HG02678 (cell line): ENCODE measurements around the gene OR4K5.
"Not testable (repeated sequence)": the region's sequence is repeated elsewhere in the genome, so short reads cannot be mapped to it uniquely, and the experiment has no call there.

Experiments
- ATAC-seq: cut with Tn5 transposase; IDR thresholded peaks from one replicate; pipeline ENCODE4 v1.9.1; 2021; ENCODE audit warnings: mild to moderate bottlenecking, moderate library complexity; ENCODE audit not compliant: unreplicated experiment

Gene OR4K5, protein sequence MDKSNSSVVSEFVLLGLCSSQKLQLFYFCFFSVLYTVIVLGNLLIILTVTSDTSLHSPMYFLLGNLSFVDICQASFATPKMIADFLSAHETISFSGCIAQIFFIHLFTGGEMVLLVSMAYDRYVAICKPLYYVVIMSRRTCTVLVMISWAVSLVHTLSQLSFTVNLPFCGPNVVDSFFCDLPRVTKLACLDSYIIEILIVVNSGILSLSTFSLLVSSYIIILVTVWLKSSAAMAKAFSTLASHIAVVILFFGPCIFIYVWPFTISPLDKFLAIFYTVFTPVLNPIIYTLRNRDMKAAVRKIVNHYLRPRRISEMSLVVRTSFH

DNA sequence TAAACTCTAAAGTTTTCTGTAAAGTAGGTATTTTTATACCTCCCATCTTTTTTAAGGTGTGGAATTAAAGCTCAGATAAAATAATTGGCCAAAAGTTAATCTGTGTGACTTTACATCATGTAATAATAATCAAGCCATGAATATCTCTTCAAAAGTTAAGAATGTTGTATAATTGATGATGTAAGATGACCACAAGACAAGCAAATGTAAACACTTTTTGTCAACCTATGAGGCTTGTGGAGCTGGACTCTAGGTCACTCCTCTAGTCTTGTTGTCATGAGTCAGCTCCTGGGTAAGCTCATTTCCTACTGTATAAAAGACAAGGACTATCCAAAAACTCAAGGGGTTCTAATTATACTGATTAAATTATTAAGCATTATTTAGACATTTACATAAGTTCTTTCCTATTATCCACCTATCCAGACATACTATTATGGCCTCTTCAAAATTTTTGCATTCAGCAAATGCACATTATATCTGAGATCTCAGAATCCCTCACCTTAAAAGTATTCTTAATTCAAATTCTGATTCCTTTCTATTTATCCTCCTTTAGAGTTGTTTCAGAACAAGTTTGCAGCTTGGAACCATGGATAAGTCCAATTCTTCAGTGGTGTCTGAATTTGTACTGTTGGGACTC lies at the start of gene OR4K5:
Gene OR4K5, plus strand, starts transcription at position 587 of the 637 bp plus-strand sequence. Its CDS starts 0 bp downstream, at position 587.
- no peak for ATAC-seq

DNA sequence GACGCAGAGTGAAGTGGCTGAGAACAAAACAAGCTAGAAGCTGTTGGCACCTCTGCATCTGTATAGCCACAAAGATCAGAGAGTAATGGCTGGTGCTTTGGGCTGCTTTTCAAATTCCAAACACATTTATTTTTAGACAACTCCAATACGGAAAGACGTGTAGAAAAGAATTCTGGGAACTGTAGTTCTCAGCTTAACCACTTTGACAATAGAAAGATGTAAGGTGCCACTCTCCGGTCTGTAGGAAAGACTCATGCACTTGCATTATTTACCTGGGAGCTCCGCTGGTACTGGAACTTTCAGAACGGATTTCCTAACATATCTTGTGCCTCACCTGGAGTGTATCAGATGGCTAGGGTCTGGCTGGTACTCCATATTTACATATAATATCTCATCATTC lies 47.2 kb upstream of the OR4K5 start:
- ATAC-seq: no peak

DNA sequence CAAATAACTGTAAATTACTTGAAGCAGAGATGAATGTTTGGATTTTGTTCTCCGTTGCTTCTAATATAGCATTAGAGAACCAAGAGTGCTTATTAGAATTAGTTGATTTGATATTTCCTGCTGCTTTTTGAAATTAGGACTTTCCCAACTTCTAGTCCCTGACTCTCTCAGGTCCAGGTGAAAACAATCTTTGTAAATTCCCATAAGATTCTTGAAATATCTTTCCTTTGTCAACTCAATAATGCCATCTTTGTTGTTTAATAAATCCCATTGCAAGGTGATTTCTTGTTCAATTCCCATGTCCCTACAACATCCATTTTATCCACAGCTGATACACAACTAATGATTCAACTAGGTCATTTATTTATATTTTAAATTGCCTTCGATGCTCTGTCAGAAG lies 45.6 kb upstream of the OR4K5 start, which contains the start of gene OR4K2:
Gene OR4K2, plus strand, starts transcription at position 301 of the 400 bp plus-strand sequence. CDS start 1,126 bp downstream, outside the sequence.
- ATAC-seq: no peak

DNA sequence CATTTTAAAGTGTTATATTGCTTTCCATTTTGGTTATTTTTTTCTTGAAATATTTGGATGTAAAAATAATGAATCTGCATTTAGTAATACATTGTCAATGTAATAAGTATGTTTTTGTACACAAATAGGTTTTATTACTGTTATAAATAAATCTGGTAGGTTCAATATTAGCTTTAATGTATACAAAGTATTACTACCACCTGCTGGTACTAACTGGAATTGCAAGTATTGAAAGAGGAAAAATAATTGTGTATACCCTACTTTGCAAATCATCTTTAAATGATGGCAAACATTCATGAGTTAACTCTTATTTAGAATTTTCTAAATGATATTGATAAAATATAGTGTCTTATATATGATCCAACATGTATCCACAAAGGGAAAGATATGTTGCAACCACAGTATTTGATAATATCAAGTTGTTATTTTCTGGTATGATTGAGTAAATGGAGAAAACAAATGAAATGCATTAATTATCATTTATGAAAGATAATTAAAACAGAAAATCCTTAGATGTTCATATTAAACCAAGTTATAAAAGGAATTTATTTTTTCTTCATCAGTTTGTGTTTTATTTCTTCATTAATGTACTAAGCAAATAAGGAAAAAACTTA lies 42.3 kb upstream of the OR4K5 start:
- ATAC-seq: peak; percentile 46

DNA sequence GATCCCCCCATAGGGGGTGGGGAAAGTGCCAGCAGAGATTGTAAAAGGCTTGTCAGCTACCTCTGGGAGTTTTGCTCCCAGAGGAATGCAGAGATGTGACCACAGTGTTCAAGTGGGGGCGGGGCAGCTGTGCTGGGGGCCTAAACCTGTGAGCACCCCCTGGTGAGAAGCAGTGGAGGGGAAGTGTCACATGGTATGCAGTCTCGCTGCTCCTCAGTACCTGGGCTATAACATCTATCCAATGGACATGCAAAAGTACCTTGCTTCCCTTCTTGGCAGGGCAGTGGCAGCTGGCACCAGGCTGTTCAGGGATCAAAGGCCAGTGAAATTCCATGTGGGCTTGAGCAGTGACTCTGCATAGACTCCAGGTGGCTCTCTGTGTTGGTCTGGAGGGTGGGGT lies 25.1 kb upstream of the OR4K5 start:
- no peak for ATAC-seq

DNA sequence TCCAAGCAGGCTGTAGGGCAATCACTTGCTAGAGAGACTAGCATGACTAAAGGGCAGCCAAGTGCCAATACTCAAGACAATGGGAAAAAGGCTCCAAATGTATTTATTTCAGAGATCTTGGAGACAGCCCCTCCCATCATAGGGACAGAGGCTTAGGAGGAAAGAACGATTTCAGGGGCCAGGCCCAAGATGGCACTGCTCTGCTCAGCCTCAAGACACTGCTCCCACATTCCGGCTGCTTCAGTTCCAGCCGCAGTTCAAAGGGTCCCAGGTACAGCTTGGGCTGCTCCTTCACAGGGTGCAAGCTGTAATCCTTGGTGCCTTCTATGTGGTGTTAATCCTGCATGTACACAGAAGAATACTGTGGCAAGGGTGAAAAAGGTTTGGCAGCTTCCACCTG lies 19.4 kb upstream of the OR4K5 start:
- ATAC-seq: no peak

DNA sequence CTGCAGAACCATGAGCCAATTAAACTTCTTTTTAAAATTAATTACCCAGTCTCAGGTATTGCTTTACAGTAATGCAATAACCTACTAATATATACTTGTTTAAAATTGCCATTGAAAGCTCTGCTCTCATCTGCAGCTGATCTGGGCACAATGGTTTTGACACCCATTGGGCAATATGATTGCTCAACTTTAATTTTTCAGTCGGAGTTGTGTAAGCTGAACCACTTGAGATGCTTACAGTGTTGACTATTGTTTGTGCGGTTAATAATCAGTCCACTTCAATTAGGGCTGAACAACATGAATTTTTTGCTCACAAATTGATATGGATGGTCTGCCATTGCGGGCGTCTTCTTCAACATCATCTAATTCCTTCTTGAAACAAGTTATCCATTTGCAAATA lies 18.0 kb upstream of the OR4K5 start:
- no peak for ATAC-seq

DNA sequence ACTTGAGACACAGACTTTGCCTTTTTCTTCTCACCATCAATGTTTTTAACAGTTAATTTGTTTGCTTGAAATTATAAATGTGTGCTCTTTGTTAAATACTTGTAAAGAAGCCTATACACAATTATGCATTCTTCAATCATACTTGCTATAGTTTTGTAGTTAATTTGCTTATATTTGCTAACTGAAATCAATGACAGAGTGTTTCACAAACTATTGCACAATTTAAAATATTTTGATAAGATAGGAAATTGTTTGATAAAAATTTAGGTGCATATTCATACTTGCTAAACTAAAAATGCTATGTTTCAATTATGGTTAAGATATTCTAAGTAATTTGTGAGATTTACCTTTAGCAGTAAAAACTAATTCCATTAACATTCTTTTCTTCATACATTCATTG lies 13.7 kb upstream of the OR4K5 start:
- no peak for ATAC-seq

DNA sequence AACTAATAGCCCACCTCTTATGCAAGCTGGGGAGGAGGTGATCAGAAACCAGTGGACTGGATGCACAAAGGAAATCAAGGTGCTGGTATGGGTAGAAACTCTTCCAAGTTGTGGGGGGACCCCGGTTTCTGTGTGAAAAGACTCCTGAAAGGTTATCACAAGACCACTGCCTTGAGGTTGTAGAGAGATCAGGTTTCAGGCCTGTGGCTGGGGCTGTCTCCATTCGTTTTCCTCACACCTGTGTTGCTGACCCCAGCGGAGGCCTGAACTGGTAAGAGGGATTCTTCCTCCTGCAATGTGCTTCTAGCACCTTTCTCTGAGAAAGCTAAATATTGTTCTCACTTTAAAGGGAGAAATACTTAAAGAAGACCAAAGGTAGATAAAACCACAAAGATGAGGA lies 9.3 kb upstream of the OR4K5 start:
- no peak for ATAC-seq

DNA sequence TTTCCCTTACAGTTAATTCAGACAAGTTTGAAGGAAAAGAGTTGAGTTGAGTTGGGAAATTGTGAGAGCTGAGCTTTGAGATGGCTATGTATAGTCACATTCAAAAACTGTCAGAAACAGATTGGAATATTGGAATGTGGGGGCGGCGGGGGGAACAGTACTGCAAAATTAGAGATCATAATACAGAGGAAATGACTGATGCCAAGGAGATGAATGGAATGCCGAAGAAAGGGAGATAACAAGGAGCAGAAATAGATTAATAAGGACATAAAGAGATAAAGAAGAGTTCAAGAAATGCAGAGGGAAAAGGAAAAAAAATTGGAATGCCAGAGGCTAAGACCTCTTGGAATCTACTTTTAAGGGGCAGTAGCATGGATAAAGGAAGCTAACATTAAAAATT lies 3.2 kb upstream of the OR4K5 start:
- ATAC-seq: no peak

DNA sequence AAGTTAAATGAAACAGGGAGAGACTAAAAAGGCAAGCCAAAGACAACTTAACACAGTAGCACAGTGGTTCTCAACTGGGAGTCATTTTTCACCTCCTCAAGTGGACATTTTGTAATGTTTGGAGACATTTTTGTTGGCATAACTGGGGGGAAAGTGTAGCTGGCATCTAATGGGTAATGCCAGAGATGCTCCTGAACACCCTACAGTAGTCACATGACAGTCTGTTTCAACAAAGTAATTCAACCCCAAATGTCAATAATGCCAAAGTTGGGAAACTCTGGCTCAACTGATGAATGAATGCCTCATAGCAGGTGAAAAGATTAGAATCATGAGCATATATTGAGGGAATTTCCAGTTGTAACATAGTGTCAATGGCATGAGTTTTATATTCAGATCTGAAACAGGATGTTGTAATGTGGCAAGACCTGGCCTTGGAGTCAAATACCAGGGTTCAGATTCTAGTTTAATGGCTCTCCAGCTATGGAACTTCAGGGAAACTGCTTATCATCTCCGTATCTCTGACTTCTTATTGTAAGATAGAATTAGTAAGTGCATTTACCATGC lies 2.4 kb upstream of the OR4K5 start:
- ATAC-seq: no peak

DNA sequence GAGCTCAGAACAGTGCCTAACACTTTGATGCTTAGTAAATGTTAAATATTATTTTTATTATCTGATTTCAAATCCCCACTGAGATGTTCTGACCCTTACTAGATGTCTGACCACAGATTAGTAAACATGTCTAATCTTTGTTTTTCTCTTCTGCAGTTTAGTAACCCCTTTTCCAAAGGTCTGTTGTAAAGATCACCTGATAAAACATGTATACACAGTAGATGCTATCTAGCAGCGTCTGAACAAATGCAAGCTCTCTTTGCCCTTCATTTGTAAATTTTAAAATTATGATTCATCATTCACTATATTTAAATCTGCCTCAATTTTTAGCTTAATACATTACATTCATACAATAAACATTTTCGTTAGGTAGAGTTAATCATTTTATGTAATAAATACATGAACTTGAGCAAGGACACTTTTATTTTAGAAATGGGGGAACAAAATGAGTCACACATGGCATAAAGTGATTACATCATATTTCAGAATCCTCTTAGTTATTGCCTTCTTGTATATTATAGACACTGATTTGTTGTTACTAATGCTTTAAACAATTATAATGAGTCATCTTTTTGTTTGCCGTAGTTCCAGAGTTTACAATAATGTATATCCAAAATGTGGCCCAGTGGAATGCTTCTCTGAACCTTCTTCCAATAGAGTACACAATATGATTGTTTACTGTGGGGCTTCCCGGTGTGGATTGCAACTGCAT lies 1.7 kb upstream of the OR4K5 start:
- ATAC-seq: no peak

DNA sequence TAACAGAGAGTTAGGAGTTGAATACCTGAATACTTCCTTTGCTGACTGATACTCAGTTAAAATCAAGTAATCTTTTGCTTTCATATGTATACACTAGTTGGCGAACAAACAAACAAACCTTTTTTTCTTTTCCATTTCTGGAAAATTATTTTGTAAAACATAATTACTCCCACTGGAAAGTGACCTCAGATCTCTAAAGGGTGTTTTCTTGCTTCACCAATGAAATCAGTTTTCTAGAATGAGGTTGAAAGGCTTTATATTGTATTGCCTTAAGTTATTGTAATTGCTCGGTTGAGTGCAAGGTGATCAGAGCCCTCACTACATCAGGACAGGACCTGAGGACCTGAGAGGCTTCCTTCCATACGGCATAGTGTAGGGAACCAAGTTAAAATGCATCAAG lies 10.2 kb downstream of the OR4K5 start, which contains the start of gene OR4K1:
Gene OR4K1, plus strand, starts transcription at position 301 of the 400 bp plus-strand sequence. CDS start 4,750 bp downstream, outside the sequence.
- ATAC-seq: no peak

DNA sequence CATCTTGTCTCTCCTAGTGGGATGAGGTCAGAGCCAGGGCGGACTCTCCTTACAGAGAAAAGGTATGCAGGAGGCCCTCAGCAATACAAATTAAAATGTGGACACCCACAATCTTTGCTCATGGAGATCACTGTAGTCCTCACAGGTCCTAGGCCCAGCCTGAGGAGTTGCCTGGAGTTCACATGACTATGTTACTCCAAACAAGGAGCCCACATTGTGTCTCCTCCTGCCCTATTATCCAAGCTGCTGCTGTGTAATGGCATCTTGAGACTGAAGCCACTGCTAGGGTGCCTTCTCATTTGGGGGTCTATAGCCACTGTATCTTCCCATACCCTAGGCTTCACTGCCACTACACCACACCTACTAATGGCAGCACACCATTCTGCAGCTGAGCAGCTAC lies 21.3 kb downstream of the OR4K5 start:
- no peak for ATAC-seq

DNA sequence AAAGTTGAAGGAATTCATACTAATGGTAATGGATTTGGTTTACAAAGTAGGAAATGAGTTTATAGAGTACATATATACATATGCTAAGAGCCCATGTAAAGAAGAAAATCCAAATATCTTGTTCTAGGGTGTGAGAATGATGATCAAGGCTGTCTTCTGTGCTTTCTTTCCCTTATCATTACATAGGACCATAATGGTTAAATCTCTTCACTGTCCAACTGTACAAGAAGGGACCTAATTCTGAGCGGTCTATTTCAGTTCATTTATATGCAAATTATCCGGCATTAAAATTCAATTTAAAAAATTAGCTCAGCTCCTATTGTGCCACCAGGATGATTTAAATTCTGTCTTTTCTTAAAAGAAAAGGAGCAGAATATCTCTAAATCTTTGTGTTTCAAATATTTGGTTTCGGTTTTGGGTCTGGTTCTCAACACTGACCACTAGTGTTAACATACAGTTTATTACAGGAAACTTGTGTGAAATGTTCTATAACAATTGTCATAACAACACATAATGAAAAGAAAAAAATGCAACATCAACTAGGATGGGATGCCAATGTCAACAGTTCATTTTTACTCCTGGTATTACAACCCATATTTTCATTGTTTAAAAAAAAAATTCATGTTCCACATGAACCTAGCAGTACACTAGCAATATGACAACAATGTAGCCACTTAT lies 27.1 kb downstream of the OR4K5 start:
- ATAC-seq: no peak

DNA sequence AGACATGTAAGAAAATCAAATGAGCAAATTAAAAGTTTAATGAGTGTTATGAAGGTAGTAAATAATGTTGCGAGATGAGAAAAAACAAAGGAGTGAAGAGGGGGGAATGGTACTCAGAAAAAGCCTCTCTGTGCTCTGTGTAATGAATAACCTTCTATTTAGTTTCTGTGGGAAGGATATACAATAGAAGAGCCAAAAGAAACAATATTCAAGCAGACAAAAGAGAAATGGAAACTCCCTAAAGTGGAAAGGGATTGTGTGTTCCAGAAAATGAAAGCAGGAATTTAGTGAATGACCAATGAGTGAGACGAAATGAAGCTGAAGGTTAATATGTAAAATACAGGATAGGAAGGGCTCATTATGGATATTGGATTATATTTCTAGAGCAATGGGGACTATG lies 28.8 kb downstream of the OR4K5 start:
- ATAC-seq: no peak

DNA sequence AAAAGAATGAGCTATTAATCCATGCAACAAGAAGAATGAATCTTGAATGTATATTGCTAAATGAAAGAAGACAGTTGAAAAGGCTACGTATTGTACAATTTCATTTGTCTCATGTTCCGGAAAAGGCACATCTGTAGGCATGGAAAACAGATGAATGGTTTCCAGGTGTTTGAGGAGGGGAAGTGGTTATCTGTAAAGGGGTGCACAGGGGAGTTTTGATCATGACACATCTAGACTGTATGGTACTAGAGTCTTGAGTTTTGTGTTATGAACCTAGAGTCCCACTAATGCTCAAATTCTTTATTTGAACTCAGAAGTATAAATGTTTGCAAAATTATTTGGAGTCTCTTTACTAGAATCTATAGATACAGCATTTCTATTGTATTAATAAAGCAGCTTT lies 49.3 kb downstream of the OR4K5 start:
- ATAC-seq: not testable (repeated sequence)
